ENCODE data around the gene INO80.

- TF ChIP-seq, protein P1, sequence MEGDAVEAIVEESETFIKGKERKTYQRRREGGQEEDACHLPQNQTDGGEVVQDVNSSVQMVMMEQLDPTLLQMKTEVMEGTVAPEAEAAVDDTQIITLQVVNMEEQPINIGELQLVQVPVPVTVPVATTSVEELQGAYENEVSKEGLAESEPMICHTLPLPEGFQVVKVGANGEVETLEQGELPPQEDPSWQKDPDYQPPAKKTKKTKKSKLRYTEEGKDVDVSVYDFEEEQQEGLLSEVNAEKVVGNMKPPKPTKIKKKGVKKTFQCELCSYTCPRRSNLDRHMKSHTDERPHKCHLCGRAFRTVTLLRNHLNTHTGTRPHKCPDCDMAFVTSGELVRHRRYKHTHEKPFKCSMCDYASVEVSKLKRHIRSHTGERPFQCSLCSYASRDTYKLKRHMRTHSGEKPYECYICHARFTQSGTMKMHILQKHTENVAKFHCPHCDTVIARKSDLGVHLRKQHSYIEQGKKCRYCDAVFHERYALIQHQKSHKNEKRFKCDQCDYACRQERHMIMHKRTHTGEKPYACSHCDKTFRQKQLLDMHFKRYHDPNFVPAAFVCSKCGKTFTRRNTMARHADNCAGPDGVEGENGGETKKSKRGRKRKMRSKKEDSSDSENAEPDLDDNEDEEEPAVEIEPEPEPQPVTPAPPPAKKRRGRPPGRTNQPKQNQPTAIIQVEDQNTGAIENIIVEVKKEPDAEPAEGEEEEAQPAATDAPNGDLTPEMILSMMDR (IDR thresholded peaks at IDR 0.05): peak; percentile 25 to 66 (median 54)
- no peak for TF ChIP-seq POLR2A (IDR thresholded peaks at IDR 0.05)
Observed at GRCh38 chr15:41022487-41023090, 93.5 kb downstream of the INO80 start.
